Duodenal mucosa (tissue), 2 donors: ENCODE measurements around the gene ADGRV1.

ENCODE experiments used
- H3K27ac ChIP-seq: one replicate; pipeline ENCODE4 v1.7.0; 2013; ENCODE audit warnings: low read depth, low read length
- H3K27me3 ChIP-seq, 2 donors: one replicate each; pipeline ENCODE4 v1.7.0; 2013; ENCODE audit warnings: low read length in 2 of 2, control low read depth in 1 of 2; ENCODE audit not compliant: insufficient read depth in 2 of 2, control insufficient read depth in 1 of 2
- H3K36me3 ChIP-seq, 2 donors: one replicate each; pipeline ENCODE4 v1.7.0; 2013; ENCODE audit warnings: low read length in 2 of 2, control low read depth in 1 of 2; ENCODE audit not compliant: insufficient read depth in 2 of 2, control insufficient read depth in 1 of 2
- H3K4me1 ChIP-seq, 2 donors: one replicate each; pipeline ENCODE4 v1.7.0; 2013; ENCODE audit warnings: low read length in 2 of 2, control low read depth in 1 of 2; ENCODE audit not compliant: insufficient read depth in 2 of 2, control insufficient read depth in 1 of 2
- H3K4me3 ChIP-seq, 2 donors: one replicate each; pipeline ENCODE4 v1.7.0; 2013; ENCODE audit warnings: low read length in 2 of 2, low read depth in 1 of 2
- H3K9ac ChIP-seq, 2 donors: one replicate each; pipeline ENCODE4 v1.7.0; 2013; ENCODE audit warnings: low read length in 2 of 2, low read depth in 1 of 2
- H3K9me3 ChIP-seq, 2 donors: one replicate each; pipeline ENCODE4 v1.7.0; 2013; ENCODE audit warnings: low read length in 2 of 2, control low read depth in 1 of 2; ENCODE audit not compliant: control insufficient read depth in 1 of 2

ADGRV1 gene, protein sequence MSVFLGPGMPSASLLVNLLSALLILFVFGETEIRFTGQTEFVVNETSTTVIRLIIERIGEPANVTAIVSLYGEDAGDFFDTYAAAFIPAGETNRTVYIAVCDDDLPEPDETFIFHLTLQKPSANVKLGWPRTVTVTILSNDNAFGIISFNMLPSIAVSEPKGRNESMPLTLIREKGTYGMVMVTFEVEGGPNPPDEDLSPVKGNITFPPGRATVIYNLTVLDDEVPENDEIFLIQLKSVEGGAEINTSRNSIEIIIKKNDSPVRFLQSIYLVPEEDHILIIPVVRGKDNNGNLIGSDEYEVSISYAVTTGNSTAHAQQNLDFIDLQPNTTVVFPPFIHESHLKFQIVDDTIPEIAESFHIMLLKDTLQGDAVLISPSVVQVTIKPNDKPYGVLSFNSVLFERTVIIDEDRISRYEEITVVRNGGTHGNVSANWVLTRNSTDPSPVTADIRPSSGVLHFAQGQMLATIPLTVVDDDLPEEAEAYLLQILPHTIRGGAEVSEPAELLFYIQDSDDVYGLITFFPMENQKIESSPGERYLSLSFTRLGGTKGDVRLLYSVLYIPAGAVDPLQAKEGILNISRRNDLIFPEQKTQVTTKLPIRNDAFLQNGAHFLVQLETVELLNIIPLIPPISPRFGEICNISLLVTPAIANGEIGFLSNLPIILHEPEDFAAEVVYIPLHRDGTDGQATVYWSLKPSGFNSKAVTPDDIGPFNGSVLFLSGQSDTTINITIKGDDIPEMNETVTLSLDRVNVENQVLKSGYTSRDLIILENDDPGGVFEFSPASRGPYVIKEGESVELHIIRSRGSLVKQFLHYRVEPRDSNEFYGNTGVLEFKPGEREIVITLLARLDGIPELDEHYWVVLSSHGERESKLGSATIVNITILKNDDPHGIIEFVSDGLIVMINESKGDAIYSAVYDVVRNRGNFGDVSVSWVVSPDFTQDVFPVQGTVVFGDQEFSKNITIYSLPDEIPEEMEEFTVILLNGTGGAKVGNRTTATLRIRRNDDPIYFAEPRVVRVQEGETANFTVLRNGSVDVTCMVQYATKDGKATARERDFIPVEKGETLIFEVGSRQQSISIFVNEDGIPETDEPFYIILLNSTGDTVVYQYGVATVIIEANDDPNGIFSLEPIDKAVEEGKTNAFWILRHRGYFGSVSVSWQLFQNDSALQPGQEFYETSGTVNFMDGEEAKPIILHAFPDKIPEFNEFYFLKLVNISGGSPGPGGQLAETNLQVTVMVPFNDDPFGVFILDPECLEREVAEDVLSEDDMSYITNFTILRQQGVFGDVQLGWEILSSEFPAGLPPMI (N-terminal part only)

DNA sequence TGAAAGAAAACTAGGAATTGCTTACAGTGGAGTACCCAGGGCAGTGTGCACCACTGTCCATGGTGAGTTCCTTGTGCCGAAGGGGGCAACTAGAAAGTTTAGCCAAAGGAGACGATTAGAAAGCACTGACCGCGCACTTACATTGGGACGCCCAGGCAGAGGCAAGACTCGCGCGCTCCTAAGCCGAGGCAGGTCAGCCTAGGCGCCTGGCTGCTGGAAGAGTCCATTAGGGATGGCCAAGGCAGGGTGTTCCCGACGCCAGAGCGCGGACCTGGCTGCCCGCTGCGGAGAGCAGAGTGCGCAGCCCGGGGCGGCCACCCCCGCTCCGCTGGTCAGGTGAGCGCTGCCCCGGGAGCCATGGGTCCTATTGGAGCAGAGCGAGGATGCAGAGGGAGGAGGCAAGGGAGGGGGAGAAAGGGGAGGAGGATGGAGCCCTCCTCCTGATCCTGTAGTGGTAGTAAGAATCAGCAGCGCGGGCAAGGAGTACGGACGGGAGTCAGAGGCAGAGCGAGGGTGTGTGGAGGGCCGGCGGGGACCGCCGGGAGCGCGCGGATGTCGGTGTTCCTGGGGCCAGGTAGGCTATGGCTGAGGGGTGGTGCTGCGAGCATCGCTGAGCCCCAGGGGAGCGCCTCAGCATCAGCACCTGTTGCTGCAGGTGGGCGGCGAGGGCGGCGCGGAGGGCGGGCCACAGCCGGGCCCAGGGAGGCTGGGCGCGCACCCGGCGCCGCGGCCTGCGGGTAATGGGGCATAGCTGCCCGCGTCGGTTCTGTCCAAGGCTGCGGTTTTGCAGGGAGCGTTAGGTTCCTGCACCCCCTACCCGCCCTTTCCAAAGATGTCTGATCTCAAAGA, at the start of gene ADGRV1:
Gene ADGRV1 (plus strand): TSS at position 454 of the 849 bp plus-strand sequence. CDS start 99 bp downstream, at position 553.
- peaks cover 17 to 60% of the 10 kb centered on the region in 2 donors for H3K27me3 ChIP-seq
- peak within 1 kb of the TSS; percentile 63 to 65 for H3K4me3 ChIP-seq
- H3K9me3 ChIP-seq, result no peaks in the 10 kb centered on the region
- peaks cover 0 to 12% of the 10 kb centered on the region in 2 donors for H3K4me1 ChIP-seq
- no peak within 1 kb of the TSS for H3K27ac ChIP-seq
- H3K36me3 ChIP-seq, result no peaks in the 10 kb centered on the region
- peak within 1 kb of the TSS in 1 of 2 donors; percentile 28 for H3K9ac ChIP-seq

DNA sequence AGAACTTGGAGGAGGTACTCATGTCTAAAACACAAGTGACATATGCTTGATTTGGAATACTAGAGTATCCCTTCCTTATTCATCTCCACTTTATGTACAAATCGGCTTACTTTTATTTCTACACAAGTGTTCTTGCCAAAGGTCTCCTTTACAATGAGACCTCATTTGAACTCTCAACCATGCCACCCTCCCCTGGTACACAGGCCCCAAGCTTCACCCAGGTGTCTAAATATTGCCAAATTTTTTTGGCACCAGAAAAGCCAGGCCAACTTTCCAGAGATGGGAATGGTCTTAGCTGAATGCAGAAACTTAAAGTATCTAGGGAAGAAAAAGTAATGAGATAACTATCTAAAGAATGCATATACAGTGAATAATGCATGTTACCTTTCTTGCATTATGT, 48.2 kb upstream of the ADGRV1 start:
- no peaks in the 10 kb centered on the region for H3K9me3 ChIP-seq
- no peak overlapping the region for H3K9ac ChIP-seq
- H3K27me3 ChIP-seq, result no peaks in the 10 kb centered on the region
- H3K4me1 ChIP-seq, result no peaks in the 10 kb centered on the region
- H3K36me3 ChIP-seq, result no peaks in the 10 kb centered on the region
- no peak overlapping the region for H3K4me3 ChIP-seq
- H3K27ac ChIP-seq, result no peak overlapping the region

DNA sequence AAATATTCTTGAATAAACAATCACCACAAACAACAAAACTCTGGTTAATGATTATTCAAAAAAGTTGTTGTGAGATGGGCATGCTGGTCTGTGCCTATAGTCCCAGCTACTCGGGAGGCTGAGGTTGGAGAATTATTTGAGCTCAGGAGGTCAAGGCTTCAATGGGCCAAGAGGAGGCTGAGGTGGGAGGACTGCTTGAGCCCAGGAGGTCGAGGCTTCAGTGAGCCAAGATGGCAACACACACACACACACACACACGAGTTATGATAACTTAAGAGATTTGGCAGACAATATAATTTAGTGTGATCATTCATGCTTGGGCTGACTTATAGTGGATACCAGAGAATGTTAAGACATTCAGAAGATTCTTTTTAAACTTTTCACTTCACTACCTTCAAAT, 44.1 kb upstream of the ADGRV1 start:
- Histone ChIP-seq H3K27ac (no peak overlapping the region), H3K4me3 (no peak overlapping the region), H3K9ac (no peak overlapping the region), H3K9me3 (no peaks in the 10 kb centered on the region), H3K36me3 (peaks cover 5 to 8% of the 10 kb centered on the region in 2 donors), H3K4me1 (no peaks in the 10 kb centered on the region), H3K27me3 (no peaks in the 10 kb centered on the region)

DNA sequence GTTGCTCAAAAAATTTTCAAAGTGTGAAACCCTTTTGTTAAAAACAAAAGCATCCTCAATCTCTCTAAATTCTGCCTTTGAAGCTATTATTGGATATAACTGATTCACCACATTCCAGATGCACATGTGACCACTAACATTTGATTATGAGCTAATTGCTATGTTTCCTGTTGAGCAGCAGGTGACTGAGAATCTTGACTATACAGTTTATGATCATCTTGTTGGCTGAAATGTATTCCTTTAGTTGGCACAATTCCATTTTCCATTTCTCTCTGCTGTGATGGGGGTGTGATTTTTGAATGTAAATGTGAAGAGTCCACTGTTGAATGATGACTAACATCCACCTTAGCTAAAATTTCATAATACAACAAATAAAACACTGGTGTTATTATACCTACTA, 39.9 kb upstream of the ADGRV1 start:
- Histone ChIP-seq H3K27me3 (no peaks in the 10 kb centered on the region), H3K27ac (no peak overlapping the region), H3K36me3 (peaks cover 12 to 28% of the 10 kb centered on the region in 2 donors), H3K9me3 (no peaks in the 10 kb centered on the region), H3K4me3 (no peak overlapping the region), H3K4me1 (no peaks in the 10 kb centered on the region), H3K9ac (no peak overlapping the region)

- Histone ChIP-seq H3K27me3 (no peaks in the 10 kb centered on the region), H3K9ac (no peak overlapping the region), H3K27ac (no peak overlapping the region), H3K9me3 (no peaks in the 10 kb centered on the region), H3K36me3 (peaks cover 12 to 32% of the 10 kb centered on the region in 2 donors), H3K4me1 (no peaks in the 10 kb centered on the region), H3K4me3 (no peak overlapping the region)
Measured at GRCh38 chr5:90519081-90519480, 39.5 kb upstream of the ADGRV1 start.

DNA sequence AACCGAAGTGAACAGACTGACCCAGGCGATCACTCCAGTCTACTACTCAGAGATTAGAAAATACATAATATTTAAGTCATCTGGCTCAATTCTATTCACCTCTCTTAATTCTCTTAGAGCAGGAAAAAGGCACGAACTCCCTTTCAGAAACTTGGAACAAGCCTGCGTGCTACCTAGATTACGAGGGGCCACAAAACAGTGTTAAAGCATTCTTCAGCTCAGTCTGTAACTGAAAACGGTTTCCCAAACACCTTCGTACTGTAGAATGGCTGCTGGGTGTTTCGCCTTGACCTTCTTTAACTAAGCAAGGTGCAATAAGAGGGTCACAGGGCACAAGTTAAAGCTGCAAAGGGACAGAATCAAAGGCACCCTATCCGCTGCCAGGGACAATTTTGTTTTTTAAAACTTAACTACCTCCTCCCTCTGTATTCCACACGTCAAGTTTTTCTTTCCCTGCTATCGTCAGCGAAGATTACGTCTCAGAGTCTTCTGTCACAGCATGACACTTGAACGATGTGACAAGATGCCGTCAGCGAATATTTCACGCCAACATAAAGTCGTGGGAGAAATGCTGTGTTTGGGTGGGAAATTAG, 29.9 kb upstream of the ADGRV1 start:
- H3K27ac ChIP-seq, result peak overlapping the region; percentile 94
- H3K36me3 ChIP-seq, result peaks cover 0 to 12% of the 10 kb centered on the region in 2 donors
- H3K27me3 ChIP-seq, result peaks cover 1 to 8% of the 10 kb centered on the region in 2 donors
- H3K9me3 ChIP-seq, result no peaks in the 10 kb centered on the region
- H3K9ac ChIP-seq, result peak overlapping the region; percentile 98 to 99
- H3K4me1 ChIP-seq, result peaks cover 27 to 35% of the 10 kb centered on the region in 2 donors
- H3K4me3 ChIP-seq, result peak overlapping the region; percentile 98

- H3K9ac ChIP-seq, result peak within 1 kb of the TSS; percentile 98 to 99
- peak within 1 kb of the TSS; percentile 94 for H3K27ac ChIP-seq
- H3K27me3 ChIP-seq, result peaks cover 4 to 8% of the 10 kb centered on the region in 2 donors
- peak within 1 kb of the TSS; percentile 98 for H3K4me3 ChIP-seq
- H3K9me3 ChIP-seq, result no peaks in the 10 kb centered on the region
- peaks cover 27 to 35% of the 10 kb centered on the region in 2 donors for H3K4me1 ChIP-seq
- H3K36me3 ChIP-seq, result peaks cover 0 to 6% of the 10 kb centered on the region in 2 donors
Measured at GRCh38 chr5:90529194-90529938, 29.2 kb upstream of the ADGRV1 start, which contains the start of gene LYSMD3. Gene LYSMD3 (minus strand): TSS chr5:90529584. CDS start chr5:90525289, 4,295 bp downstream.

- H3K4me3 ChIP-seq, result peak overlapping the region; percentile 91 to 98
- peak overlapping the region; percentile 64 for H3K27ac ChIP-seq
- H3K9me3 ChIP-seq, result no peaks in the 10 kb centered on the region
- peaks cover 4 to 8% of the 10 kb centered on the region in 2 donors for H3K27me3 ChIP-seq
- H3K9ac ChIP-seq, result peak overlapping the region; percentile 69 to 99
- H3K36me3 ChIP-seq, result no peaks in the 10 kb centered on the region
- H3K4me1 ChIP-seq, result peaks cover 27 to 35% of the 10 kb centered on the region in 2 donors
Measured at GRCh38 chr5:90529939-90530677, 28.5 kb upstream of the ADGRV1 start.
